Adrenal gland (tissue), 12 donors: Measurements from ENCODE around the gene SPATA2L. TPM values are rescaled to one million over a fixed set of nuclear protein-coding genes. Genes with fewer than 3 reads are reported as not detected.

ENCODE experiments used
- DNase-seq, 7 donors: peaks; one replicate each; pipeline ENCODE4 v3.0.0-alpha.2; 2019 to 2020
- H3K27ac ChIP-seq, 5 donors: fragments of 200-600 bp; sonication (generic) in 4 of 5; 1 replicate in 3 of 5; 2 replicates in 2 of 5; pipeline versions ENCODE4 v1.5.1 to v1.8.0; 2016 to 2020; ENCODE audit warnings: mild to moderate bottlenecking in 1 of 5
- H3K27me3 ChIP-seq: fragments of 200-600 bp; 2 replicates; pipeline ENCODE4 v1.8.0; 2021
- H3K36me3 ChIP-seq, 2 donors: fragments of 200-600 bp; replicated peaks in 1 of 2; 1 replicate in 1 of 2; 2 replicates in 1 of 2; pipeline versions ENCODE4 v1.5.1 to v1.8.0; 2018 to 2022
- H3K4me1 ChIP-seq, 2 donors: fragments of 200-600 bp; replicated peaks in 1 of 2; 1 replicate in 1 of 2; 2 replicates in 1 of 2; pipeline versions ENCODE4 v1.5.1 to v1.8.0; 2018 to 2021
- H3K4me3 ChIP-seq, 4 donors: fragments of 200-600 bp; sonication (generic) in 3 of 4; one replicate each; pipeline ENCODE4 v1.5.1; 2016 to 2018
- H3K9me3 ChIP-seq, 3 donors: fragments of 200-600 bp; sonication (generic) in 1 of 3; replicated peaks in 1 of 3; 1 replicate in 2 of 3; 2 replicates in 1 of 3; pipeline versions ENCODE4 v1.5.1 to v1.8.0; 2016 to 2021
- CTCF ChIP-seq, 6 experiments: fragments of 450-650 bp in 4 of 6; fragments of 200-600 bp in 2 of 6; sonication (generic) in 1 of 6; IDR thresholded peaks; 1 replicate in 5 of 6; 2 replicates in 1 of 6; pipeline versions ENCODE4 v1.5.1 to v1.8.0; 2016 to 2021; ENCODE audit warnings: antibody characterized with exemption in 6 of 6, mild to moderate bottlenecking in 2 of 6, moderate library complexity in 1 of 6
- POLR2A ChIP-seq, 2 donors: fragments of 450-650 bp; IDR thresholded peaks; one replicate each; pipeline ENCODE4 v1.6.1; 2017; ENCODE audit warnings: antibody characterized with exemption in 2 of 2, mild to moderate bottlenecking in 2 of 2, moderate library complexity in 1 of 2
- WGBS, 4 donors: extraction: QIAGEN DNeasy Blood & Tissue Kit in 2 of 4; methylation state at CpG; one replicate each; pipeline versions ENCODE4 v1.1.5 to v1.1.7; 2013 to 2017; 5-methylcytosine and 5-hydroxymethylcytosine counted together
- intact Hi-C, 2 donors: fragments of 100-400 bp; cut with DNase I; formaldehyde crosslinking; loops; one replicate each; pipeline versions ENCODE4 v1.14.1 to v1.15.0; 2022 to 2023
- polyA plus RNA-seq, 3 donors: library from polyadenylated mRNA; stranded (reverse); fragments of 200-250 nt in 2 of 3; fragments of 350-450 nt in 1 of 3; fragmentation: Illumina TruSeq in 1 of 3; extraction: RNeasy Lipid Tissue Mini Kit (QIAGEN cat#74804) in 1 of 3; gene quantifications; one replicate each; pipeline ENCODE4 v1.2.3, GENCODE V29; 2013 to 2014
- total RNA-seq, 9 donors: library from RNA; depleted of rRNA in 4 of 9; stranded (reverse); fragments of >200 nt in 4 of 9; fragments of 120-200 nt in 1 of 9; fragmentation: NEBNext Ultra II Directional in 1 of 9; extraction: Animal tissue kit (Norgen Biotek cat#: 25700) in 1 of 9; gene quantifications; one replicate each; pipeline versions ENCODE4 v1.1.0 to v1.2.4, GENCODE V29; 2013 to 2023
- donor health status: healthy with polysubstance abuse.
- donor health status: Bipolar disorder and iron deficiency.
- donor health status: DM: yes; HTN: yes; CAD: no.
- donor health status: DM: no; HTN: no; CAD: no.
- donor health status: DM: no; HTN: no; CAD: no.
- donor health status: DM: yes; HTN: yes; CAD: no.

SPATA2L gene
- total and polyA plus RNA-seq, 12 donors: 0.20 to 29.4 (median 11.2) TPM

- Histone ChIP-seq H3K36me3 (peaks cover 0 to 75% of the 10 kb centered on the region in 2 donors), H3K4me1 (no peaks in the 10 kb centered on the region), H3K9me3 (no peaks in the 10 kb centered on the region), H3K4me3 (no peak overlapping the region), H3K27me3 (no peaks in the 10 kb centered on the region), H3K27ac (no peak overlapping the region)
- WGBS, 4 donors: 88 to 91% (median 91%) methylated on average over 20 of the region's 20 CpGs
- intact Hi-C loops: no loop called here
- TF ChIP-seq POLR2A (IDR thresholded peaks at IDR 0.05) (no peak), CTCF (IDR thresholded peaks at IDR 0.05) (no peak)
- DNase-seq: no peak
Observed at GRCh38 chr16:89737341-89738071, 36.0 kb upstream of the SPATA2L start.

GRCh38 chr16:89736554-89736953 lies 35.0 kb upstream of the SPATA2L start:
- H3K4me1 ChIP-seq: no peaks in the 10 kb centered on the region
- no peaks in the 10 kb centered on the region for H3K27me3 ChIP-seq
- no peaks in the 10 kb centered on the region for H3K9me3 ChIP-seq
- TF ChIP-seq CTCF (IDR thresholded peaks at IDR 0.05) (no peak), POLR2A (IDR thresholded peaks at IDR 0.05) (no peak)
- intact Hi-C loops: no loop called here
- H3K36me3 ChIP-seq: peaks cover 0 to 84% of the 10 kb centered on the region in 2 donors
- H3K27ac ChIP-seq: no peak overlapping the region
- DNase-seq: no peak
- no peak overlapping the region for H3K4me3 ChIP-seq
- WGBS, 4 donors: 95 to 100% (median 97%) methylated on average over 2 to 3 of the region's 3 CpGs

- TF ChIP-seq POLR2A (IDR thresholded peaks at IDR 0.05) (no peak), CTCF (IDR thresholded peaks at IDR 0.05) (no peak)
- no peaks in the 10 kb centered on the region for H3K4me1 ChIP-seq
- H3K27me3 ChIP-seq: no peaks in the 10 kb centered on the region
- intact Hi-C loops: no loop called here
- peaks cover 0 to 94% of the 10 kb centered on the region in 2 donors for H3K36me3 ChIP-seq
- H3K4me3 ChIP-seq: no peak overlapping the region
- WGBS, 4 donors: 88 to 92% (median 91%) methylated on average over 14 to 21 of the region's 21 CpGs
- H3K27ac ChIP-seq: no peak overlapping the region
- H3K9me3 ChIP-seq: no peaks in the 10 kb centered on the region
- DNase-seq: no peak
Observed at GRCh38 chr16:89733792-89734191, 32.3 kb upstream of the SPATA2L start.

- 90 to 93% (median 92%) methylated on average over 11 to 17 of the region's 17 CpGs for WGBS, 4 donors
- no peak overlapping the region for H3K27ac ChIP-seq
- no peak for TF ChIP-seq CTCF (IDR thresholded peaks at IDR 0.05)
- no peak for TF ChIP-seq POLR2A (IDR thresholded peaks at IDR 0.05)
- H3K9me3 ChIP-seq: no peaks in the 10 kb centered on the region
- no peak for DNase-seq
- H3K36me3 ChIP-seq: peaks cover 0 to 91% of the 10 kb centered on the region in 2 donors
- no peaks in the 10 kb centered on the region for H3K4me1 ChIP-seq
- no peaks in the 10 kb centered on the region for H3K27me3 ChIP-seq
- no peak overlapping the region for H3K4me3 ChIP-seq
- intact Hi-C loops: no loop called here
Observed at GRCh38 chr16:89733322-89733721, 31.8 kb upstream of the SPATA2L start.
